Esophagus muscularis mucosa (tissue), 4 donors: ENCODE results near the gene POU2AF3. TPM values are rescaled to one million over a fixed set of nuclear protein-coding genes. Genes with fewer than 3 reads are reported as not detected.
"Not testable (repeated sequence)": the region's sequence is repeated elsewhere in the genome, so short reads cannot be mapped to it uniquely, and the experiment has no call there.

Source experiments
- DNase-seq: peaks from one replicate; pipeline ENCODE4 v3.0.0-alpha.2; 2017; ENCODE audit errors: extremely low spot score
- H3K27ac ChIP-seq, 4 donors: fragments of 200-600 bp; sonication (generic); replicated peaks in 1 of 4; 1 replicate in 3 of 4; 2 replicates in 1 of 4; pipeline ENCODE4 v1.5.1; 2016 to 2019; ENCODE audit warnings: mild to moderate bottlenecking in 1 of 4
- H3K27me3 ChIP-seq, 4 donors: fragments of 200-600 bp; sonication (generic); one replicate each; pipeline versions ENCODE4 v1.5.1 to v1.6.0; 2016 to 2019
- H3K36me3 ChIP-seq, 4 donors: fragments of 200-600 bp; sonication (generic); one replicate each; pipeline ENCODE4 v1.5.1; 2016 to 2019
- H3K4me1 ChIP-seq, 4 donors: fragments of 200-600 bp; sonication (generic); one replicate each; pipeline ENCODE4 v1.5.1; 2016 to 2019
- H3K4me3 ChIP-seq, 4 donors: fragments of 200-600 bp; sonication (generic); 1 replicate in 2 of 4; 2 replicates in 2 of 4; pipeline ENCODE4 v1.5.1; 2016 to 2019; ENCODE audit warnings: mild to moderate bottlenecking in 4 of 4, moderate library complexity in 1 of 4
- H3K9me3 ChIP-seq, 4 donors: fragments of 200-600 bp; sonication (generic); 1 replicate in 3 of 4; 2 replicates in 1 of 4; pipeline ENCODE4 v1.5.1; 2016 to 2019
- CTCF ChIP-seq, 3 experiments: fragments of 200-600 bp in 2 of 3; fragments of 450-650 bp in 1 of 3; sonication (generic) in 2 of 3; IDR thresholded peaks; one replicate each; pipeline ENCODE4 v1.5.1; 2017 to 2019; ENCODE audit warnings: antibody characterized with exemption in 3 of 3, mild to moderate bottlenecking in 2 of 3, moderate library complexity in 1 of 3
- EP300 ChIP-seq: sonication (generic); formaldehyde crosslinking; IDR thresholded peaks from one replicate; pipeline ENCODE4 v1.6.1; 2017; ENCODE audit warnings: antibody characterized with exemption
- POLR2A ChIP-seq: fragments of 450-650 bp; IDR thresholded peaks from one replicate; pipeline ENCODE4 v1.6.1; 2017; ENCODE audit warnings: antibody characterized with exemption, moderate library complexity, mild to moderate bottlenecking, low read depth
- POLR2AphosphoS5 ChIP-seq, 2 donors: sonication (generic); formaldehyde crosslinking; IDR thresholded peaks; one replicate each; pipeline ENCODE4 v1.6.1; 2017; ENCODE audit warnings: antibody characterized with exemption in 2 of 2
- WGBS: methylation state at CpG from one replicate; pipeline ENCODE4 v1.1.5; 2018; 5-methylcytosine and 5-hydroxymethylcytosine counted together
- intact Hi-C: fragments of 100-400 bp; cut with DNase I; formaldehyde crosslinking; loops from one replicate; pipeline ENCODE4 v1.15.1; 2023
- total RNA-seq, 4 donors: library from RNA; depleted of rRNA; stranded (reverse); fragments of >200 nt; gene quantifications; one replicate each; pipeline versions ENCODE4 v1.1.0 to v1.2.1, GENCODE V29; 2016

The POU2AF3 gene
- total RNA-seq, 4 donors from 2014 or later = 0.99 to 2.9 (median 2.2) TPM; not detected in 1

DNA sequence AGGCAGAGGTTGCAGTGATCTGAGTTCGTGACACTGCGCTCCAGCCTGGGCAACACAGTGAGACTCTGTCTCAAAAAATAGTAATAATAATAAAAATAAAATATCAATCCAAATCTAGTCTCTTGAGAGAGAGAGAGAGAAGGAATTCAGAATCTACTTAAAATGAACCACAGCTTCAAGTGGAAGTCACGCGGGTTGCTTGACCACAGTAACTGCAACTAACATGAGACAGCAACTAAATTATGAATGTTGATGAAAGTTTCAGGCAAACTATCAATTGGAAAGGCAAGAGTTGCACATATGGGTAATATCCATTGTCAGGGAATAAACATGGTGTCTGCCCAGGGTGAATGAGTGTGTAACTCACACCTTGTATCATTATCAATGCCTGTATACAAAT lies 40.3 kb upstream of the POU2AF3 start:
- no peaks in the 10 kb centered on the region for H3K4me1 ChIP-seq
- no peak overlapping the region for H3K4me3 ChIP-seq
- H3K36me3 ChIP-seq = no peaks in the 10 kb centered on the region
- WGBS = 90% methylated on average over 4 of the region's 4 CpGs
- intact Hi-C loops = no loop called here
- no peak overlapping the region for H3K27ac ChIP-seq
- TF ChIP-seq EP300 (no peak), CTCF (IDR thresholded peaks at IDR 0.05) (no peak), POLR2AphosphoS5 (IDR thresholded peaks at IDR 0.05) (no peak), POLR2A (no peak)
- no peaks in the 10 kb centered on the region for H3K9me3 ChIP-seq
- no peaks in the 10 kb centered on the region for H3K27me3 ChIP-seq
- no peak for DNase-seq

- intact Hi-C loops = no loop called here
- Histone ChIP-seq H3K36me3 (no peaks in the 10 kb centered on the region), H3K27me3 (no peaks in the 10 kb centered on the region), H3K27ac (no peak overlapping the region), H3K4me3 (no peak overlapping the region), H3K9me3 (no peaks in the 10 kb centered on the region), H3K4me1 (no peaks in the 10 kb centered on the region)
- DNase-seq = no peak
- TF ChIP-seq EP300 = no peak
- TF ChIP-seq CTCF (IDR thresholded peaks at IDR 0.05) = no peak
- no peak for TF ChIP-seq POLR2AphosphoS5 (IDR thresholded peaks at IDR 0.05)
- no peak for TF ChIP-seq POLR2A
- WGBS = 92% methylated on average over 4 of the region's 4 CpGs
These were observed 38.5 kb upstream of the POU2AF3 start for GRCh38 chr11:111259896-111260295.

DNA sequence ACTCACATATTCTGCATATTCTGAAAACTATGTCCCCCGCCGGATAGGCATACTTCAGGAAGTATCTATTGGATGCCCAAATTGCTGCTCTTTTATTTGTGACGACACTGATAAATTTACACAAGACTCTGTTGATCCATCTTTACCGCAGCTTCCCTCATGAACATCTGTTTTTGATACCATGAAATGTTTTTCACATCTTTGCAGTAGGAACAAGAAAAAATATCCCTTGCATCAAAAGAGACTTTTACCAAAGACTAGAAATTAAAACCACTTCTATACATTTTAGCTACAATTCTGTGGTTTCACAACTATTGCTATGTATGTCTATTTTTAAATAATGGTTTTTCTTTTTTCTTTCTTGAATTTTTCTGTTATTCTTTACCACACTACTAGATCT lies 37.5 kb upstream of the POU2AF3 start:
- WGBS = 87% methylated on average over 4 of the region's 4 CpGs
- DNase-seq = no peak
- H3K9me3 ChIP-seq = no peaks in the 10 kb centered on the region
- intact Hi-C loops = no loop called here
- no peak overlapping the region for H3K27ac ChIP-seq
- H3K4me3 ChIP-seq = no peak overlapping the region
- no peaks in the 10 kb centered on the region for H3K36me3 ChIP-seq
- H3K27me3 ChIP-seq = no peaks in the 10 kb centered on the region
- TF ChIP-seq POLR2A (no peak), CTCF (IDR thresholded peaks at IDR 0.05) (no peak), EP300 (no peak), POLR2AphosphoS5 (IDR thresholded peaks at IDR 0.05) (no peak)
- H3K4me1 ChIP-seq = no peaks in the 10 kb centered on the region

DNA sequence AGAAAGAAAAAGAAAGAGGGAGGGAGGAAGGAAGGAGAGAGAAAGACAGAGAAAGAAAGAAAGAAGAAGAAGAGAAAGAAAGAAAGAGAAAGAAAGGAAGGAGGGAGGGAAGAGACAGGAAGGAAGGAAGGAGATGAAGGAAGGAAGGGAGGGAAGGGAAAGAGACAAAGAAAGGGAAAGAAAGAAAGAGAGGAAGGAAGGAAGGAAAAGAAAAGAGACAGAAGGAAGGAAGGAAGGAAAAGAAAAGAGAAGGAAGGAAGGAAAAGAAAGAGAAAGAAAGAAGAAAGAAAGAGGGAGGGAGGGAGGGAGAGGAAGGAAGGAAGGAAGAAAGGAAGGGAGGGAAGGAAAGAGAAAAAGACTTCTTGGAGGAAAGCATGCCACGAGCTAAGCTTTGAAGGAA lies 33.7 kb upstream of the POU2AF3 start:
- DNase-seq = no peak
- no peaks in the 10 kb centered on the region for H3K36me3 ChIP-seq
- no peak overlapping the region for H3K27ac ChIP-seq
- intact Hi-C loops = no loop called here
- H3K9me3 ChIP-seq = no peaks in the 10 kb centered on the region
- no peaks in the 10 kb centered on the region for H3K27me3 ChIP-seq
- WGBS = 84% methylated on average over 1 of the region's 1 CpG
- peaks cover 0 to 2% (median 0%) of the 10 kb centered on the region in 4 donors for H3K4me1 ChIP-seq
- no peak overlapping the region for H3K4me3 ChIP-seq
- TF ChIP-seq POLR2AphosphoS5 (IDR thresholded peaks at IDR 0.05) (no peak), EP300 (no peak), CTCF (IDR thresholded peaks at IDR 0.05) (no peak), POLR2A (no peak)

DNA sequence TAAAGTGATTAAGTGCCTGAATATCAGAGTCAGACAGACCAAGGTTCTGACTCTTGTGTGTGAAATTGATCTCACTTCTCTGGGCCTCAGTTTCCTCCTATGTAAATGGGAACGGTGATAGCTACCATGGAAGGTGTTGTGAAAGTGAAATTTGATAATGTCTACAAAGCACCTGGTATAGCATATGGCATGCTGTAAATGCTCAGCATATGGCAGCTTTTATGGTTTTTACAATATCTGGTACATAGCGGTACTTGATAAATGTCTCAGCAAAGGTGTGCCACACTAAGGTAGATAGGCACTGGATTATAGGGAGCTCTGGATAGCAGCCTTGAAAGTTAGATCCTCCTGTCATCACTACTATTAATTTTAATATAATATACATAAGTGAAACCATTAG lies 32.9 kb upstream of the POU2AF3 start:
- 89% methylated on average over 2 of the region's 2 CpGs for WGBS
- intact Hi-C loops = no loop called here
- no peak overlapping the region for H3K4me3 ChIP-seq
- TF ChIP-seq CTCF (IDR thresholded peaks at IDR 0.05) = no peak
- TF ChIP-seq POLR2AphosphoS5 (IDR thresholded peaks at IDR 0.05) = no peak
- no peak for TF ChIP-seq EP300
- TF ChIP-seq POLR2A = no peak
- H3K36me3 ChIP-seq = no peaks in the 10 kb centered on the region
- H3K9me3 ChIP-seq = no peaks in the 10 kb centered on the region
- peak; percentile 60 for DNase-seq
- H3K27me3 ChIP-seq = no peaks in the 10 kb centered on the region
- peaks cover 0 to 6% (median 0%) of the 10 kb centered on the region in 4 donors for H3K4me1 ChIP-seq
- no peak overlapping the region for H3K27ac ChIP-seq

GRCh38 chr11:111268303-111268702 lies 30.0 kb upstream of the POU2AF3 start:
- intact Hi-C loops, H3K27me3 ChIP-seq, H3K27ac ChIP-seq, H3K36me3 ChIP-seq, H3K4me1 ChIP-seq, H3K9me3 ChIP-seq, DNase-seq, H3K4me3 ChIP-seq: not testable (repeated sequence)
- WGBS = 67% methylated on average over 4 of the region's 4 CpGs
